Stimulated activated memory B cell treated with anti-CD40 and anti-IgM and Interleukin-4, amounts not matched to agents 10 μg/mL and 1 μg/mL and 100 μg/mL, for 72 hours (primary cell): ENCODE data around the gene NDC80.

ENCODE experiments used
- ATAC-seq: fragments of 150-1000 bp; cut with Tn5 transposase; 2 replicates; pipeline ENCODE4 v1.10.0; 2021
- H3K27ac Mint-ChIP-seq: one replicate; pipeline ENCODE4 v1.8.0; 2022; ENCODE audit warnings: mild to moderate bottlenecking, mixed read lengths
- H3K27me3 Mint-ChIP-seq: one replicate; pipeline ENCODE4 v1.8.0; 2022; ENCODE audit warnings: mixed read lengths
- H3K36me3 Mint-ChIP-seq: one replicate; pipeline ENCODE4 v1.8.0; 2022; ENCODE audit warnings: mixed read lengths
- H3K4me1 Mint-ChIP-seq: one replicate; pipeline ENCODE4 v1.8.0; 2022; ENCODE audit warnings: mixed read lengths
- H3K4me3 Mint-ChIP-seq: one replicate; pipeline ENCODE4 v1.8.0; 2022; ENCODE audit warnings: mild to moderate bottlenecking, moderate library complexity, mixed read lengths
- H3K9me3 Mint-ChIP-seq: one replicate; pipeline ENCODE4 v1.8.0; 2022; ENCODE audit warnings: mixed read lengths

Gene NDC80

GRCh38 chr18:2635586-2635985 lies 64.2 kb downstream of the NDC80 start:
- Mint-ChIP-seq H3K9me3 (peaks cover 10% of the 10 kb centered on the region), H3K27me3 (no peaks in the 10 kb centered on the region), H3K36me3 (peaks cover 17% of the 10 kb centered on the region), H3K4me3 (no peak overlapping the region), H3K4me1 (peaks cover 69% of the 10 kb centered on the region), H3K27ac (peak overlapping the region; percentile 99)
- ATAC-seq: no peak

- Mint-ChIP-seq H3K4me1 (peaks cover 75% of the 10 kb centered on the region), H3K36me3 (peaks cover 17% of the 10 kb centered on the region), H3K4me3 (peak overlapping the region; percentile 74), H3K27me3 (no peaks in the 10 kb centered on the region), H3K27ac (peak overlapping the region; percentile 99), H3K9me3 (peaks cover 10% of the 10 kb centered on the region)
- ATAC-seq: peak; percentile 4
These were observed 64.8 kb downstream of the NDC80 start for GRCh38 chr18:2636126-2636631.

GRCh38 chr18:2641638-2642037 lies 70.3 kb downstream of the NDC80 start:
- peak overlapping the region; percentile 99 for H3K27ac Mint-ChIP-seq
- H3K27me3 Mint-ChIP-seq: no peaks in the 10 kb centered on the region

GRCh38 chr18:2642771-2643170 lies 71.4 kb downstream of the NDC80 start:
- H3K27me3 Mint-ChIP-seq: no peaks in the 10 kb centered on the region
- ATAC-seq: no peak
- no peak overlapping the region for H3K27ac Mint-ChIP-seq
- no peak overlapping the region for H3K4me3 Mint-ChIP-seq
- peaks cover 3% of the 10 kb centered on the region for H3K9me3 Mint-ChIP-seq
- no peaks in the 10 kb centered on the region for H3K36me3 Mint-ChIP-seq
- peaks cover 40% of the 10 kb centered on the region for H3K4me1 Mint-ChIP-seq

More at GRCh38 chr18:2641638-2642037, 70.3 kb downstream of the NDC80 start:
- peaks cover 3% of the 10 kb centered on the region for H3K9me3 Mint-ChIP-seq
- peak overlapping the region; percentile 68 for H3K4me3 Mint-ChIP-seq
- peaks cover 51% of the 10 kb centered on the region for H3K4me1 Mint-ChIP-seq
- no peaks in the 10 kb centered on the region for H3K36me3 Mint-ChIP-seq
- peak; percentile 75 for ATAC-seq

- H3K9me3 Mint-ChIP-seq: no peaks in the 10 kb centered on the region
- H3K36me3 Mint-ChIP-seq: no peaks in the 10 kb centered on the region
- no peaks in the 10 kb centered on the region for H3K27me3 Mint-ChIP-seq
- peaks cover 24% of the 10 kb centered on the region for H3K4me1 Mint-ChIP-seq
- no peak overlapping the region for H3K4me3 Mint-ChIP-seq
- no peak overlapping the region for H3K27ac Mint-ChIP-seq
- ATAC-seq: no peak
These were observed 73.2 kb downstream of the NDC80 start for GRCh38 chr18:2644535-2644934.

GRCh38 chr18:2651981-2652380 lies 80.6 kb downstream of the NDC80 start:
- Mint-ChIP-seq H3K4me1 (peaks cover 16% of the 10 kb centered on the region), H3K27me3 (no peaks in the 10 kb centered on the region), H3K27ac (no peak overlapping the region), H3K4me3 (no peak overlapping the region), H3K9me3 (no peaks in the 10 kb centered on the region), H3K36me3 (no peaks in the 10 kb centered on the region)
- no peak for ATAC-seq

- ATAC-seq: no peak
- no peak overlapping the region for H3K4me3 Mint-ChIP-seq
- no peaks in the 10 kb centered on the region for H3K9me3 Mint-ChIP-seq
These were observed 82.1 kb downstream of the NDC80 start for GRCh38 chr18:2653467-2653866.

GRCh38 chr18:2654169-2654927 lies 83.0 kb downstream of the NDC80 start:
- Mint-ChIP-seq H3K4me3 (peak overlapping the region; percentile 98), H3K27ac (peak overlapping the region; percentile 99), H3K27me3 (no peaks in the 10 kb centered on the region), H3K36me3 (peaks cover 5% of the 10 kb centered on the region), H3K9me3 (no peaks in the 10 kb centered on the region), H3K4me1 (peaks cover 31% of the 10 kb centered on the region)
- no peak for ATAC-seq

More at GRCh38 chr18:2653467-2653866, 82.1 kb downstream of the NDC80 start:
- Mint-ChIP-seq H3K27ac (peak overlapping the region; percentile 99), H3K27me3 (no peaks in the 10 kb centered on the region), H3K4me1 (peaks cover 26% of the 10 kb centered on the region), H3K36me3 (peaks cover 5% of the 10 kb centered on the region)

GRCh38 chr18:2654928-2655177 lies 83.5 kb downstream of the NDC80 start:
- Mint-ChIP-seq H3K27ac (peak overlapping the region; percentile 99), H3K4me3 (peak overlapping the region; percentile 98), H3K9me3 (no peaks in the 10 kb centered on the region), H3K27me3 (no peaks in the 10 kb centered on the region), H3K36me3 (peaks cover 5% of the 10 kb centered on the region), H3K4me1 (peaks cover 34% of the 10 kb centered on the region)
- peak; percentile 72 for ATAC-seq

- H3K27me3 Mint-ChIP-seq: no peaks in the 10 kb centered on the region
- peak within 1 kb of the TSS; percentile 99 for H3K27ac Mint-ChIP-seq
- H3K4me1 Mint-ChIP-seq: peaks cover 34% of the 10 kb centered on the region
- peak within 1 kb of the TSS; percentile 98 for H3K4me3 Mint-ChIP-seq
- peaks cover 5% of the 10 kb centered on the region for H3K36me3 Mint-ChIP-seq
- H3K9me3 Mint-ChIP-seq: no peaks in the 10 kb centered on the region
- ATAC-seq: peak; percentile 93
These were observed 84.0 kb downstream of the NDC80 start, which contains the start of gene SMCHD1 for GRCh38 chr18:2655178-2655953. SMCHD1 (plus strand) TSS chr18:2655726; CDS start chr18:2656076, 350 bp downstream.

- Mint-ChIP-seq H3K36me3 (peaks cover 8% of the 10 kb centered on the region), H3K27me3 (no peaks in the 10 kb centered on the region), H3K9me3 (peaks cover 2% of the 10 kb centered on the region), H3K4me3 (peak overlapping the region; percentile 98), H3K27ac (peak overlapping the region; percentile 99), H3K4me1 (peaks cover 37% of the 10 kb centered on the region)
- ATAC-seq: peak; percentile 56
These were observed 84.5 kb downstream of the NDC80 start for GRCh38 chr18:2655954-2656236.

GRCh38 chr18:2656237-2656980 lies 85.1 kb downstream of the NDC80 start:
- peak overlapping the region; percentile 99 for H3K27ac Mint-ChIP-seq
- ATAC-seq: peak; percentile 7
- peaks cover 12% of the 10 kb centered on the region for H3K36me3 Mint-ChIP-seq
- H3K27me3 Mint-ChIP-seq: no peaks in the 10 kb centered on the region
- H3K4me3 Mint-ChIP-seq: peak overlapping the region; percentile 98
- peaks cover 42% of the 10 kb centered on the region for H3K4me1 Mint-ChIP-seq
- H3K9me3 Mint-ChIP-seq: peaks cover 4% of the 10 kb centered on the region

GRCh38 chr18:2656981-2657512 lies 85.7 kb downstream of the NDC80 start:
- no peaks in the 10 kb centered on the region for H3K27me3 Mint-ChIP-seq
- ATAC-seq: no peak
- H3K4me3 Mint-ChIP-seq: peak overlapping the region; percentile 98
- H3K27ac Mint-ChIP-seq: peak overlapping the region; percentile 99
- H3K9me3 Mint-ChIP-seq: peaks cover 4% of the 10 kb centered on the region
- H3K36me3 Mint-ChIP-seq: peaks cover 12% of the 10 kb centered on the region
- peaks cover 45% of the 10 kb centered on the region for H3K4me1 Mint-ChIP-seq

GRCh38 chr18:2657788-2658458 lies 86.6 kb downstream of the NDC80 start:
- H3K36me3 Mint-ChIP-seq: peaks cover 17% of the 10 kb centered on the region
- peaks cover 4% of the 10 kb centered on the region for H3K9me3 Mint-ChIP-seq
- H3K4me1 Mint-ChIP-seq: peaks cover 52% of the 10 kb centered on the region
- H3K27me3 Mint-ChIP-seq: no peaks in the 10 kb centered on the region
- H3K4me3 Mint-ChIP-seq: peak overlapping the region; percentile 96
- H3K27ac Mint-ChIP-seq: peak overlapping the region; percentile 99
- peak; percentile 28 for ATAC-seq
